Duodenal mucosa (tissue), 2 donors: ENCODE results near the gene CRACR2A.

Source experiments
- H3K27ac ChIP-seq: one replicate; pipeline ENCODE4 v1.7.0; 2013; ENCODE audit warnings: low read depth, low read length
- H3K27me3 ChIP-seq, 2 donors: one replicate each; pipeline ENCODE4 v1.7.0; 2013; ENCODE audit warnings: low read length in 2 of 2, control low read depth in 1 of 2; ENCODE audit not compliant: insufficient read depth in 2 of 2, control insufficient read depth in 1 of 2
- H3K36me3 ChIP-seq, 2 donors: one replicate each; pipeline ENCODE4 v1.7.0; 2013; ENCODE audit warnings: low read length in 2 of 2, control low read depth in 1 of 2; ENCODE audit not compliant: insufficient read depth in 2 of 2, control insufficient read depth in 1 of 2
- H3K4me1 ChIP-seq, 2 donors: one replicate each; pipeline ENCODE4 v1.7.0; 2013; ENCODE audit warnings: low read length in 2 of 2, control low read depth in 1 of 2; ENCODE audit not compliant: insufficient read depth in 2 of 2, control insufficient read depth in 1 of 2
- H3K4me3 ChIP-seq, 2 donors: one replicate each; pipeline ENCODE4 v1.7.0; 2013; ENCODE audit warnings: low read length in 2 of 2, low read depth in 1 of 2
- H3K9ac ChIP-seq, 2 donors: one replicate each; pipeline ENCODE4 v1.7.0; 2013; ENCODE audit warnings: low read length in 2 of 2, low read depth in 1 of 2
- H3K9me3 ChIP-seq, 2 donors: one replicate each; pipeline ENCODE4 v1.7.0; 2013; ENCODE audit warnings: low read length in 2 of 2, control low read depth in 1 of 2; ENCODE audit not compliant: control insufficient read depth in 1 of 2

CRACR2A gene

GRCh38 chr12:3611860-3612703 lies 140.8 kb downstream of the CRACR2A start:
- no peak overlapping the region for H3K9ac ChIP-seq

GRCh38 chr12:3607821-3608220 lies 145.1 kb downstream of the CRACR2A start:
- Histone ChIP-seq H3K9ac (no peak overlapping the region), H3K27me3 (no peaks in the 10 kb centered on the region), H3K27ac (no peak overlapping the region), H3K9me3 (no peaks in the 10 kb centered on the region), H3K4me1 (no peaks in the 10 kb centered on the region), H3K36me3 (no peaks in the 10 kb centered on the region), H3K4me3 (no peak overlapping the region)

More at GRCh38 chr12:3611860-3612703, 140.8 kb downstream of the CRACR2A start:
- H3K27ac ChIP-seq, result no peak overlapping the region
- no peaks in the 10 kb centered on the region for H3K9me3 ChIP-seq
- no peaks in the 10 kb centered on the region for H3K4me1 ChIP-seq
- no peak overlapping the region for H3K4me3 ChIP-seq
- H3K36me3 ChIP-seq, result no peaks in the 10 kb centered on the region
- no peaks in the 10 kb centered on the region for H3K27me3 ChIP-seq

- no peaks in the 10 kb centered on the region for H3K4me1 ChIP-seq
- H3K4me3 ChIP-seq, result no peak overlapping the region
- no peaks in the 10 kb centered on the region for H3K9me3 ChIP-seq
- no peak overlapping the region for H3K27ac ChIP-seq
- H3K27me3 ChIP-seq, result no peaks in the 10 kb centered on the region
- H3K9ac ChIP-seq, result no peak overlapping the region
- no peaks in the 10 kb centered on the region for H3K36me3 ChIP-seq
Observed at GRCh38 chr12:3607039-3607720, 145.7 kb downstream of the CRACR2A start.

GRCh38 chr12:3606128-3606527 lies 146.8 kb downstream of the CRACR2A start:
- Histone ChIP-seq H3K9ac (no peak overlapping the region), H3K4me1 (no peaks in the 10 kb centered on the region)

GRCh38 chr12:3605692-3606091 lies 147.2 kb downstream of the CRACR2A start:
- no peak overlapping the region for H3K9ac ChIP-seq

More at GRCh38 chr12:3606128-3606527, 146.8 kb downstream of the CRACR2A start:
- no peaks in the 10 kb centered on the region for H3K9me3 ChIP-seq
- H3K4me3 ChIP-seq, result no peak overlapping the region
- no peaks in the 10 kb centered on the region for H3K36me3 ChIP-seq
- no peaks in the 10 kb centered on the region for H3K27me3 ChIP-seq
- H3K27ac ChIP-seq, result no peak overlapping the region

GRCh38 chr12:3604748-3605586 lies 147.9 kb downstream of the CRACR2A start:
- no peak overlapping the region for H3K4me3 ChIP-seq
- no peaks in the 10 kb centered on the region for H3K4me1 ChIP-seq
- H3K9me3 ChIP-seq, result no peaks in the 10 kb centered on the region
- peaks cover 0 to 5% of the 10 kb centered on the region in 2 donors for H3K27me3 ChIP-seq
- H3K9ac ChIP-seq, result no peak overlapping the region
- no peak overlapping the region for H3K27ac ChIP-seq
- H3K36me3 ChIP-seq, result no peaks in the 10 kb centered on the region

More at GRCh38 chr12:3605692-3606091, 147.2 kb downstream of the CRACR2A start:
- peaks cover 0 to 4% of the 10 kb centered on the region in 2 donors for H3K27me3 ChIP-seq
- no peaks in the 10 kb centered on the region for H3K9me3 ChIP-seq
- no peaks in the 10 kb centered on the region for H3K36me3 ChIP-seq
- no peaks in the 10 kb centered on the region for H3K4me1 ChIP-seq
- no peak overlapping the region for H3K27ac ChIP-seq
- H3K4me3 ChIP-seq, result no peak overlapping the region

GRCh38 chr12:3604286-3604685 lies 148.6 kb downstream of the CRACR2A start:
- Histone ChIP-seq H3K27me3 (peaks cover 0 to 5% of the 10 kb centered on the region in 2 donors), H3K9ac (no peak overlapping the region), H3K36me3 (no peaks in the 10 kb centered on the region), H3K4me3 (no peak overlapping the region), H3K27ac (no peak overlapping the region), H3K4me1 (no peaks in the 10 kb centered on the region), H3K9me3 (no peaks in the 10 kb centered on the region)

- no peaks in the 10 kb centered on the region for H3K9me3 ChIP-seq
- H3K4me1 ChIP-seq, result no peaks in the 10 kb centered on the region
- no peaks in the 10 kb centered on the region for H3K36me3 ChIP-seq
- no peak overlapping the region for H3K9ac ChIP-seq
- H3K27me3 ChIP-seq, result peaks cover 0 to 5% of the 10 kb centered on the region in 2 donors
- H3K27ac ChIP-seq, result no peak overlapping the region
- H3K4me3 ChIP-seq, result no peak overlapping the region
Observed at GRCh38 chr12:3603576-3603975, 149.3 kb downstream of the CRACR2A start.

GRCh38 chr12:3602488-3602887 lies 150.4 kb downstream of the CRACR2A start:
- Histone ChIP-seq H3K27ac (no peak overlapping the region), H3K4me3 (no peak overlapping the region), H3K9me3 (no peaks in the 10 kb centered on the region), H3K4me1 (no peaks in the 10 kb centered on the region), H3K27me3 (peaks cover 0 to 5% of the 10 kb centered on the region in 2 donors), H3K36me3 (no peaks in the 10 kb centered on the region), H3K9ac (no peak overlapping the region)
